NCI-H187 (cell line): ENCODE measurements around the gene CADPS.
"Not testable (repeated sequence)": the region's sequence is repeated elsewhere in the genome, so short reads cannot be mapped to it uniquely, and the experiment has no call there.

Source experiments
- DNase-seq, 2 experiments: peaks; one replicate each; lab custom pipeline; 2025; lab: John Stamatoyannopoulos, UW

The CADPS gene

GRCh38 chr3:62592408-62592807, 282.8 kb downstream of the CADPS start:
- DNase-seq, result no peak

GRCh38 chr3:62589078-62589477, 286.1 kb downstream of the CADPS start:
- DNase-seq, result no peak

- DNase-seq, result no peak
These were observed 287.6 kb downstream of the CADPS start for GRCh38 chr3:62587579-62588031.

- no peak for DNase-seq
These were observed 288.0 kb downstream of the CADPS start for GRCh38 chr3:62587169-62587568.

GRCh38 chr3:62586356-62586755, 288.9 kb downstream of the CADPS start:
- no peak for DNase-seq

- no peak for DNase-seq
These were observed 289.4 kb downstream of the CADPS start for GRCh38 chr3:62585861-62586260.

- no peak for DNase-seq
These were observed 290.6 kb downstream of the CADPS start for GRCh38 chr3:62584636-62585035.

- DNase-seq, result no peak
These were observed 292.6 kb downstream of the CADPS start for GRCh38 chr3:62582495-62583172.

- DNase-seq, result not testable (repeated sequence)
These were observed 294.7 kb downstream of the CADPS start for GRCh38 chr3:62580485-62580884.

- no peak for DNase-seq
These were observed 298.1 kb downstream of the CADPS start for GRCh38 chr3:62577153-62577552.

GRCh38 chr3:62574266-62574898, 300.8 kb downstream of the CADPS start:
- no peak for DNase-seq

GRCh38 chr3:62571916-62572315, 303.3 kb downstream of the CADPS start:
- no peak for DNase-seq

GRCh38 chr3:62570888-62571287, 304.3 kb downstream of the CADPS start:
- no peak for DNase-seq

- DNase-seq, result no peak
These were observed 305.6 kb downstream of the CADPS start for GRCh38 chr3:62569609-62570008.

GRCh38 chr3:62567097-62568021, 307.9 kb downstream of the CADPS start:
- DNase-seq, result no peak

- no peak for DNase-seq
These were observed 309.1 kb downstream of the CADPS start for GRCh38 chr3:62566022-62566557.

GRCh38 chr3:62562596-62562995, 312.6 kb downstream of the CADPS start:
- DNase-seq, result no peak

- DNase-seq, result no peak
These were observed 313.2 kb downstream of the CADPS start for GRCh38 chr3:62562017-62562416.

- no peak for DNase-seq
These were observed 315.3 kb downstream of the CADPS start for GRCh38 chr3:62559831-62560445.

GRCh38 chr3:62558549-62559112, 316.6 kb downstream of the CADPS start:
- no peak for DNase-seq

- DNase-seq, result no peak
These were observed 317.2 kb downstream of the CADPS start for GRCh38 chr3:62557983-62558382.

- no peak for DNase-seq
These were observed 317.8 kb downstream of the CADPS start for GRCh38 chr3:62557450-62557849.
